GM12872 (cell line): ENCODE measurements around the gene IL20RA.

Source experiments
- CTCF ChIP-seq: IDR thresholded peaks from 3 replicates; pipeline ENCODE4 v1.5.1; 2011; ENCODE audit warnings: low read depth, mild to moderate bottlenecking, low read length, moderate library complexity; ENCODE audit not compliant: insufficient read depth

Gene IL20RA

GRCh38 chr6:137024237-137024990 is 20.4 kb downstream of the IL20RA start:
- no peak for TF ChIP-seq CTCF

GRCh38 chr6:137020776-137021175 is 24.0 kb downstream of the IL20RA start:
- TF ChIP-seq CTCF, result no peak

GRCh38 chr6:137019476-137020272 is 25.1 kb downstream of the IL20RA start:
- TF ChIP-seq CTCF, result no peak

- TF ChIP-seq CTCF, result no peak
These were observed 27.7 kb downstream of the IL20RA start for GRCh38 chr6:137017081-137017480.

- TF ChIP-seq CTCF, result no peak
These were observed 28.4 kb downstream of the IL20RA start for GRCh38 chr6:137016356-137016755.

GRCh38 chr6:137015943-137016342 is 28.8 kb downstream of the IL20RA start:
- TF ChIP-seq CTCF, result no peak

- peak; percentile 39; the same call in 1 of the 3 replicates for TF ChIP-seq CTCF
These were observed 30.8 kb downstream of the IL20RA start for GRCh38 chr6:137013738-137014602.
